SKM-1 treated with dmso at 0.1 percent for 144 hours (cell line): ENCODE data around the gene FUT1.
"Not testable (repeated sequence)": the region's sequence is repeated elsewhere in the genome, so short reads cannot be mapped to it uniquely, and the experiment has no call there.

Experiments
- DNase-seq: peaks from one replicate; lab custom pipeline; 2025; ENCODE audit not compliant: unreplicated experiment; lab: John Stamatoyannopoulos, UW

The FUT1 gene

DNA sequence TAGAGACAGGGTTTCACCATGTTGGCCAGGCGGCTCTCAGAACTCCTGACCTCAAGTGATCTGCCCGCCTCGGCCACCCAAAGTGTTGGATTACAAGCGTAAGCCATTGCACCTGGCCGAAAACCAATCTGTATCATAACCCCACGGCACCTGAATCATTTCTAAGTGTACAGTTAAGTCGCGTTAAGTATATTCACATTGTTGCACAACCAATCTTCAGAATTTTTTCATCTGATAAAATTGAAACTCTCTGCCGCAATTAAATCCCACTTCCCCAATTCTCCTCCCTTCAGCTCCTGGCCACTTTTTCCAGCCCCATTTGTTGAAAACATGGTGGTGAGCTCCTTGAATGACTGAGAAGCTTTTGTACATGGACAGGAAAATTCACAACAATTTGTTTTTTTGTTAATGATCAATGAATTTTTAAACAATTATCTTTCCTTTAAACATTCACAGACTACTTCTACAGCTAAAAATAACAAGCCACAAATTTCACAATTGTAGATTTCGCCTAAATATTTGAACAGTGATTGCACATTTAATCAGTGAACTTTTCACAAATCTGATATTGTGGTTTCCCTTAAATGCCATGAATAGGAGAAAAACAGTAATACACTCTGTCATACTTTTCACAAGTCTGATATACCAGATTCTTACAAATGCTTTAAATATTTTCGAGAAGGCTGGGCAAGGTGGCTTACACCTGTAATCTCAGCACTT, 16.7 kb upstream of the FUT1 start:
- DNase-seq: no peak

DNA sequence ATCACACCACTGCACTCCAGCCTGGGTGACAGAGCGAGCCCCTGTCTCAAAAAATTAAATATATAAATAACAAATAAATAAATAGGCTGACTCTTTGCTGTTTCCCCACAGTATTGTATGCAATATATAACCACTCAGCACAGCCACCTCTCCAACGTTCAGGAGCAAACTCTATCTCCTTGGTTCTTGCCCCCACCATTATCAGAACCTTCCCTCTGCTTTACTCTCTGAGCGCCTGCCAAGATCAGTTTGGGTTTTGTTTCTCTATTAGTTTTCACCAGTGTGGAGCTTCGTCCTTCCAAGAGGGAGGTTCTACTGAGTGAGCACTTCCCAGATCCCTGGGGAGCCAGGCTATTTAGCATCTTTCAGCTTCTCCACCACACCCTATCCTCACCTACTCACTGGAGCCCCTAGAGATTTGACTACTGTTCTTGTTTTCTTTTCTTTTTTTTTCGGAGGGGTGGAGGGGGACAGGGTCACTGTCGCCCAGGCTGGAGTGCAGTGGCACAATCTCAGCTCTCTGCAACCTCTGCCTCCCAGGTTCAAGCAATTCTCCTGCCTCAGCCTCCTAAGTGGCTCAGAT, 15.8 kb upstream of the FUT1 start:
- not testable (repeated sequence) for DNase-seq

DNA sequence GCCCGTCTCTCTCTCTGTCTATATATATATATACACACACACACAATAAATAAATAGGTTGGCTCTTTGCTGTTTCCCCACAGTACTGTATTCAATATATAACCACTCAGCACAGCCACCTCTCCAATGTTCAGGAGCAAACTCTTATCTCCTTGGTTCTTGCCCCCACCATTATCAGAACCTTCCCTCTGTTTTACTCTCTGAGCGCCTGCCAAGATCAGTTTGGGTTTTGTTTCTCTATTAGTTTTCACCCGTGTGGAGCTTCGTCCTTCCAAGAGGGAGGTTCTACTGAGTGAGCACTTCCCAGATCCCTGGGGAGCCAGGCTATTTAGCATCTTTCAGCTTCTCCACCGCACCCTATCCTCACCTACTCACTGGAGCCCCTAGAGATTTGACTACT, 13.4 kb upstream of the FUT1 start:
- not testable (repeated sequence) for DNase-seq

DNA sequence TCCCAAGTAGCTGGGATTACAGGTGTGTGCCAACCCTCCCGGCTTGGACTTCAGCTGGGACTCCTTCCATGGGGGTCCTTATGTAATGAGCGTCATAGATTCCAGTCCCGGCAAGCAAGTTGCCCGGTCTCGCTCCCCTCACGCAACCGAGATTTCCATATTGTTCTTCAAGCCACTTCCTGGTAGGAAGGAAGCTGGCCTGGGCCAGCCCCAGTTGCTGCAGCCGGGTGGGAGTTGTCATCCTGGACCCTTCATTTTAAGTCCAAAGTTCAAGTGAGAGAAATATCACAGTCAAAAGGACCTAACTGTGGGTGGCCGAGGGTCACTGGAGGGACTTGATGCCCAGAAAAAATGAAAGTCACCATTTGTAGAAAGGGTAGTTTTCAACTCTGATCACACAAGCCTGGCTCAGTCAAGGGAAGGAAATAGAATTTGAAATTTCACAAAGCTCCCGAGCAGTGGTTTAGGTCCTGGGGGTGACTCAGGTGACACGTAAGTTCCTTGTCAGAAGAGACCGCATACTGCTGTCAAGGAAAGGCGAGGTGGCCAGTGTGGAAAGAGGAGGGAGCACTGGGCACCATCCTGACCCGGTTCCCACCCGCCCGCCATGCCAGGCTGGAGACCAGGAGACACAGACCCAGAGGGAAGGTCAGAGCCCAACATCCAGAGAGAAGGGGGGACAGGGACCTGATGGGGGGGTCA, 8.2 kb upstream of the FUT1 start:
- DNase-seq: no peak

DNA sequence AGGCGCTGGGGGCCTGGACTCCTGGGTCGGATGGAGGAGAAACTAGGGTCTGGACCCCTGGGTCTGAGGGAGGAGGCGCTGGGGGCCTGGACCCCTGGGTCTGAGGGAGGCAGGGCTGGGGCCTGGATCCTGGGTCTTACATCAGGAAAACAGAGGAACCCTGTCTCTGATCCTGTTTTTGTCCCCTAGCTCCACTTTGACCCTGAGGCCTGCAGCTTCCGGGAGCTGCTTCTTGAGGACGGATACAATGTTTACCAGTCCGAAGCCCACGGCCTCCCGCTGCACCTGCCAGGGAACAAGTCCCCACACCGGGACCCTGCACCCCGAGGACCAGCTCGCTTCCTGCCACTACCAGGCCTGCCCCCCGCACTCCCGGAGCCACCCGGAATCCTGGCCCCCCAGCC, 5.3 kb upstream of the FUT1 start:
- DNase-seq: no peak

DNA sequence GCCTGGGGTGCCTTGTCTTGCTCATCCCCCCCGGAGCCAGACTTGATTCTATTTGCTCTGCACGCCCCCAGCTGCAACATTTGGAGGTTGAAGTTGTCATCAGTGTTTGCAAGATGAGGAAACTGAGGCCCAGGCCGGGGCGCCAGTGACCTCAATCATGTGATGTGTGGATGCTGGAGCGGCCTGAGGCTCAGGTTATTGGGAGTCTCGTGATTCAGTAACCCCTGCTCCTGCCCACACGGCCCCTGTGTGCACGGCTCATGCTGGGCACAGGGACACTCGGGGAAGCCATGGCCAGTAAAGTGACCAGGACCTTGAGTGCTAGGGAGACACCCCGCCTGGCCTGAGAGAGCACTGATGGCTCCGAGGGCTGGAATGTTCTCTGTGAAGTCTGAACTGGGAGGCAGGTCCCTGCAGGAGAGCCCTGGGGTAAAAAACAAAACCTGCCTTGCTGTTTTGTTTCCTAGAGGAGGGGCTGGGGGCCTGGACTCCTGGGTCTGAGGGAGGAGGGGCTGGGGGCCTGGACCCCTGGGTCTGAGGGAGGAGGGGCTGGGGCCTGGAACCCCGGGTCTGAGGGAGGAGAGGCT, 4.7 kb upstream of the FUT1 start:
- no peak for DNase-seq

DNA sequence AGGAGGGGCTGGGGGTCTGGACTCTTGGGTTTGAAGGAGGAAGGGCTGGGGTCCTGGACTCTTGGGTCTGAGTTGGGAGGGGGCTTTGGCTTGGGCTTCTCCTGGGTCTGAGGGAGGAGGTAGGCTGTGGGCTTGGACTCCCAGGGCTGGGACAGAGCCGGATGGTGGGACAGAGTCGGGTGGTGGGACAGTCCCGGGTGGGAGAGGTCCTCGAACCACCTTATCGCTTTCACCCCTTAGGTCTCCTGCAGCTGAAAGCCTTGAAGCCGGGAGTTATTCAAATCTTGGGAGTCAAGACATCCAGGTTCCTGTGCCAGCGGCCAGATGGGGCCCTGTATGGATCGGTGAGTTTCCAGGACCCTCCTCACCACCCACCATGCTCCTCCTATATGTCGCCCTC, 4.2 kb upstream of the FUT1 start:
- no peak for DNase-seq

DNA sequence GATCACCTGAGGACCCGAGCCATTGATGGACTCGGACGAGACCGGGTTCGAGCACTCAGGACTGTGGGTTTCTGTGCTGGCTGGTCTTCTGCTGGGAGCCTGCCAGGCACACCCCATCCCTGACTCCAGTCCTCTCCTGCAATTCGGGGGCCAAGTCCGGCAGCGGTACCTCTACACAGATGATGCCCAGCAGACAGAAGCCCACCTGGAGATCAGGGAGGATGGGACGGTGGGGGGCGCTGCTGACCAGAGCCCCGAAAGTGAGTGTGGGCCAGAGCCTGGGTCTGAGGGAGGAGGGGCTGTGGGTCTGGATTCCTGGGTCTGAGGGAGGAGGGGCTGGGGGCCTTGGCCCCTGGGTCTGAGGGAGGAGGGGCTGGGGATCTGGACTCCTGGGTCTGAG, 3.8 kb upstream of the FUT1 start:
- DNase-seq: no peak

DNA sequence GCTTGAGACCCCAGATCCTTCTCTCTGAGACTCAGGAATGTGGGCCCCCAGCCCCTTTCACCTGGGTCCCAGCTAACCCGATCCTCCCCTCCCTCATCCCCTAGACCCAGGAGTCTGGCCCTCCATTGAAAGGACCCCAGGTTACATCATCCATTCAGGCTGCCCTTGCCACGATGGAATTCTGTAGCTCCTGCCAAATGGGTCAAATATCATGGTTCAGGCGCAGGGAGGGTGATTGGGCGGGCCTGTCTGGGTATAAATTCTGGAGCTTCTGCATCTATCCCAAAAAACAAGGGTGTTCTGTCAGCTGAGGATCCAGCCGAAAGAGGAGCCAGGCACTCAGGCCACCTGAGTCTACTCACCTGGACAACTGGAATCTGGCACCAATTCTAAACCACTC, 3.3 kb upstream of the FUT1 start:
- DNase-seq: no peak

DNA sequence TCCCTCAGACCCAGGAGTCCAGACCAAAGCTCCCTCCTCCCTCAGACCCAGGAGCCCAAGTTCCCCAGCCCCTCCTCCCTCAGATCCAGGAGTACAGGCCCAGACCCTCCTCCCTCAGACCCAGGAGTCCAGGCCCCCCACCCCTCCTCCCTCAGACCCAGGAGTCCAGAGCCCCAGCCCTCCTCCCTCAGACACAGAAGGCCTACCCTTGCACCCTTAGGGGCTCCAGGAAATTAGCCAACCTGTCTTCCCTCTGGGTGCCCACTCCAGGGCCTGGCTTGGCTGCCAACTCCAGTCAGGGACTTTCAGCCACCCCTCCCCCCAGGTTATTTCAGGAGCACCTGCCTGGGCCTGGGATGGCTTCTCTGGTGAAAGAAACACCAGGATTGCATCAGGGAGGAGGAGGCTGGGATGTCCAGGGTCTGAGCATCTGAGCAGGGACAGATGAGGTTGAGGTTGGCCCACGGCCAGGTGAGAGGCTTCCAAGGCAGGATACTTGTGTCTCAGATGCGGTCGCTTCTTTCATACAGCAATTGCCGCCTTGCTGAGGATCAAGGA, 2.7 kb upstream of the FUT1 start, which contains the start of gene FGF21:
TSS of gene FGF21 (plus strand) at position 441 of the 558 bp plus-strand sequence. CDS start 713 bp downstream, outside the sequence.
- DNase-seq: no peak

DNA sequence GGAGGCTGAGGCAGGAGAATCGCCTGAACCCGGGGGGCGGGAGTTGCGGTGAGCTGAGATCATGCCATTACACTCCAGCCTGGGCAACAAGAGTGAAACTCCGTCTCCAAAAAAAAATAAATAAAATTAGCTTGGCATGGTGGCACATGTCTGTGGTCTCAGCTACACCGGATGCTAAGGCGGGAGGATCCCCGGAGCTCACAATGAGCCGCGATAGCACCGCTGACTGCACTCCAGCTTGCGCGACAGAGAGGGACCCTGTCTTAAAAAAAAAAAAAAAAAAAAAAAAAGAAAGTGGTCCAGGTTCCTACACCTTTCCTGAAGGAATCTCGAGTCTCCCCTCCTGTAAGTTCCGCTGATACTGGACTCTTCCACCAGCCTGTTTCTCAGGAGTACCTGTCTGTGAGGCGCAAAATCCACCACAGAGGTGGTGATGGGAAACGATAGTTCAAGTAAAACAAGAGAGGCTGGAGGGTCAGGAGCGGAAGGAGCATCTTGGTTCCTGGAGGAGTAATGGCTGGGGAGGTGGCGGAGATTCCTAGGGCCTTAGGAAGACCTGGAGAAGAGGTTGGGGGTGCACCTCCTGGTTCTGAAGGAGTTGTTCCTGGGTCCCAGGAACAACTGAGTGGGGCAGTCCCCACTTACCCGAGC, 471 bp downstream of the FUT1 start:
- no peak for DNase-seq

DNA sequence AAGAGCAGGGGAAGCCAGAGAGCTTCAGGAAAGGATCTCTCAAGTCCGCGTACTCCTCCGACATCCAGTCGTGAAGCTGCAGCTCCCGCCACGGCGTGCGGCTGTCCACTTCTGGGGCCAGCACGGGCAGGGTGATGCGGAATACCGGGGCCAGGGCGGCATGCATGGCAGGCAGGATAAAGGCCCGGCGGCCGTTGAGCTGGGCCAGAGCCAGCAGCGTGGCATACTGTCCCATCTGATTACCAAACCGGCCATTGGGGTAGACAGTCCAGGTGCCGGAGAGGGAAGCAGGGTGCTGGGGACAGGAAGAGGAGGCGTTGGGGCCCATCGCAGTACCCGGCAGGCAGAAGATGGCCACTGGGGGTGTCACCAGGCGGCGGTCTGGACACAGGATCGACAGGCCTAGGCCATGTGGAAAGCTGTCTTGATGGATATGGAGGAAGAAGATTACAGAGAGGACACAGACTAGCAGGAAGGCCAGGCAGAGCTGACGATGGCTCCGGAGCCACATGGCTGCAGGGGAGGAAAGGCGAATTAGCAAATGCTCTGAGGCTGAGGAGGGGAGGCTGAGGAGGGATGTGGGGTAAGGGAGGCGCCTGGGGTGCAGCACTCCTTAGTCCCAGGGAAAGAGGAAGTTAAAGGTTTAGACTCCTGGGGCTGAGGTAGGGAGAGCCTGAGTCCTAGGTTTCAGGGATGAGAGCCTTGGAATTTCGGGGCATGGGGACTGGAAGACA, 1.5 kb downstream of the FUT1 start:
- no peak for DNase-seq

DNA sequence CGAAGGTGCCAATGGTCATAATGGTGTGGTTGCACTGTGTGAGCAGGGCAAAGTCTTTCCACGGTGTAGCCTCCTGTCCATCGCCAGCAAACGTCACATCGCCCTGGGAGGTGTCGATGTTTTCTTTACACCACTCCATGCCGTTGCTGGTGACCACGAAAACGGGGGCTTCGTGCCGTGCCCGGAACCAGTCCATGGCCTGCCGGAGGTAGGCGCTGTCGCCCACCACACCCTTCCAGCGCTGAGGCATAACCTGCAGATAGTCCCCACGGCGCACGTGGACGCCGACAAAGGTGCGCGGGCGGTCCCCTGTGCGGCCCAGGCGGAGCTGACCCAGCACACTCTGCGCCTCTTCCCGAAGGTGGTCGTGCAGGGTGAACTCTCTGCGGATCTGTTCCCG, 2.1 kb downstream of the FUT1 start:
- DNase-seq: no peak

DNA sequence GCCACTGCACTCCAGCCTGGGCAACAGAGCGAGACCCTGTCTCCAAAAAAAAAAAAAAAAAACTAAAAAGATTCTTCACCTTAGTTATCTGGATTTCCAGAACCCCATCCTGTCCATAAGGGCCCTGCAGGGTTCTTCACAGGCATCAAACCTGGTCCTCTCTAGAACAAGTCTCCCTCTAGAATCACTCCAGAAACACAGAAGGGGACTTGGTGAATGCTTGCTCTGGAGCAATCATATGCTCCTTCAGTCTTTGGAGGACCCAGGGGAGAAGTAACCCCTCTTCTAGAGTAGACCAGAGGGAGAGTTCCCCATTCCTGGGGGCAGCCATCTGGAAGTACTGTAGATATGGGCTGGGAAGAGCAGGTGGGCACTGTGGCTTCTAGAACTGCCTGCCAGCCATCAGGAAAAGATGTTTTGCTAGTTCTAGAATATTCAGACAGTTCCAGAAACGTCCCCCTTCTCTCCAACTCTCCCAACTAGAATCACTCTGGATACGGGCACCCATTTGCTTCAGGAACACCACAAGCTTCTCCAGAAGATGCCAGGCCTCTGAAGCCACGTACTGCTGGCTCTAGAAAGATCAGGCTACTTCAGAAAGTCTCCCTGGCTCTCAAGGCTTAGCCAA, 2.8 kb downstream of the FUT1 start:
- DNase-seq: no peak

DNA sequence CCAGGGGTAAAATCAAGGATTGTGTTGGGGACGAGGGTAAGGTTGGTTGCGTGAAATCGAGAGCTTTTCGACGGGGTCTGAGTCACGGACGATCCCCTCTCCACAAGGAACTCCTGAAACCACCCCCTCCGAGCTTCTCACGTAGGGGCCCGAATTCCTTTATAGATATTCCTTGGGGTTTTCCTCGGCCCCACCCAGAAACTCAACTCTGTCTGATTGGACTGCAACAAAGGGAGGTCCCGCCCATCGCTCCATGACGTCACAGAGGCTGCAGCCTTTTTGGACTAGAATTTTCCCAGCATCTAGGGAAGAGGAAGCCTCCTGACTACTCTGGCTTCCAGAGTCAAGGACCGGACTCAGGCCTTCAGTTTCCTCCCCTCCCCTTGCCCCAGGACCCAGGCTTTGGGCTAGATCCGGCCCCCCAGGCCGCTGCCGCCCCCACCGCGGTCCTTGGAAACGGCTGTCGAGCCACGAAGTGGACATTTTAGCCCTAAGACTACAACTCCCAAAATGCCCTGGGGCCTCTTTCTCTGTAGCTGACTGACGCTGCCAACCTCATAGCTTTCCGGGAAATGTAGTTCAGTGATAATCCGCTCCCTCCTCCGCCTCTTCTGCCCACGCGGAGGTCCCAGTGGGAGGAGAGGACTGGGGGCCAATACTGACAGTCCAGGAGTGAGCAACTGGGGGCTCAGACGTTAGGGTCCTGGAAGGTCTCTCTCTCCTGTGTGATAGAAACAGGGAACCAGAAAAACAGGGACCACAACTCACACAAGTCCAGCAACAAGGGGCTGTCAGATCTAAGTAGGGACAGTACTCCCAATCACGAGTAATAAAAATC, 5.5 kb downstream of the FUT1 start, which contains the start of gene IZUMO1:
TSS of gene IZUMO1 (minus strand) at position 172 of the 838 bp plus-strand sequence. CDS start 1,050 bp downstream, outside the sequence.
- DNase-seq: peak; percentile 28

DNA sequence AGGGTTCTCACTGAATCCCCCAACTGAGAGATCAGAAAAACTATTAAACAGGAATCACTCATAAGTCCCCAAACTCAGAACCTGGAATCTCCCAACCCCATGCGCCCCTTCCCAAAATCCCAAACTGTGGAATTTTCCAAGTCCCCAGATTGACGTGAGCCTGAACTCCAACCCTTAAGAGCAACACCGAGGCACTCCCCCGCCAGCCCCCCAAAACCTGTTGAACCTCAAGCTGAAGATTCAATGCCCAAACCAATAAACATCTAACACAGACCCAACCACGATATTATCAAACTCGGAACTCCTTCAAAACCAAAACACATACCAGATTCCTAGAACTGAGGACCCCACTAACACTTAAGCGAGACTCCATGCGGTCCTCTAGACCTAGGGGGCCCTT, 6.3 kb downstream of the FUT1 start:
- no peak for DNase-seq

DNA sequence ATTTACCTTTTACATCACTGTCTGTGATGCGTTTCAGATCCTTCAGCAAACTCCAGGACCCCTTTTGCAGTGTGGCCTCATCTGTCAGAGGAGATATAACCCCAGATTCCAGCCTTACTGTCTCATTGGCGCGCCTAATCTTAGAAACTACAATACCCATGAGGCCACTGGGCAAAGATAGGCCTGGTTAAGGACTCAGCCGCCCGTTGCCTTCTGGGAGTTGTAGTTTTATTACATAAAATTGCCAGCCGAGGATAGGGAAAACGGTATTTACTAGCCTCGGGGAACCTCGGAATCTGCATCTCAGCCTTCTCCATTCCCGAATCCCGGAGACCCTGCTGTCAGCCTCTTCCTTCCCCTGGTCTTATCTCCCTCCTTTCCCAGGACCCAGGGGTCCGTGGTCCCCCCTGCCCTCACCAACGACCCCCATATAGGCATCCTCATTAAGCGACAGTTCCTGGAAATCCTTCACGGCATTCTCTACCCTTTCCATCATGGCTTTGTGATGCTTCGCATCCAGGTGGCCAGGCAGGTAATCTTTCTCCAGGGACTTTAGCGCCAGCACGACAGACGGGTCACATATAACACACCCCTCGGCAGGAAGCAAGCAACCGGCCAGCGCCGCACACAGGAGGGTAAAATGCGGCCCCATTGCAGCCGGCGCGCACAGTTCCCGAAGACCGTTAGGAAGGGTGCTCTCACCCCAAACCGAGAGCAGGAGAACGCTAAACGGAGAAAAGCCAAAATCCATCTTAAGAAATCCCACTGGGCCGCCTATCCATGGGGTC, 7.0 kb downstream of the FUT1 start:
- peak; percentile 26 for DNase-seq

DNA sequence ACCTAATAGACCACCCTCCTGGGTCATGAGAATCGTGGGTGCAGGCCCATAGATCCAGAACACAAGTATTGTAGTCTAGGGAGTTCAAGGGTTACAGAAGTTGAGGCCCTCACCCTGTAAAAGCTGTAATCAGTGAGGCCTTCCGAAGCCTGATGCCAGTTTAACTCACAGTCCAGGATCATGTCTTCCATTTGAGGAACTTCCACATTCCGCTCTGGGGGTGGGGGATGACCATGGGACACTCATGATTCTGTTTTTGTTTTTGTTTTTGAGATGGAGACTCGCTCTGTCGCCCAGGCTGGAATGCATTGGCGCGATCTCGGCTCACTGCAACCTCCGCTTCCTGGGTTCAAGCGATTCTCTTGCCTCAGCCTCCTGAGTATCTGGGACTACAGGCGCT, 10.3 kb downstream of the FUT1 start:
- DNase-seq: no peak
